ENCODE data around the gene ZNF654.

Gene ZNF654

GRCh38 chr3:88191872-88192409 lies 132.9 kb downstream of the ZNF654 start:
- TF ChIP-seq CTCF (IDR thresholded peaks at IDR 0.05; ENCODE audit: insufficient read depth, missing control alignments) = no peak
- DNase-seq (ENCODE audit: insufficient read length, low spot score) (no peak), FAIRE-seq (no peak)

GRCh38 chr3:88192631-88193030 lies 133.6 kb downstream of the ZNF654 start:
- no peak for TF ChIP-seq CTCF (IDR thresholded peaks at IDR 0.05; ENCODE audit: insufficient read depth, missing control alignments)
- no peak for FAIRE-seq
- DNase-seq (ENCODE audit: insufficient read length, low spot score) = no peak
